SJCRH30 (cell line): ENCODE measurements around the gene STAT5A. TPM values are rescaled to one million over a fixed set of nuclear protein-coding genes. Genes with fewer than 3 reads are reported as not detected.
"Not testable (repeated sequence)": the region's sequence is repeated elsewhere in the genome, so short reads cannot be mapped to it uniquely, and the experiment has no call there.

Experiments used
- DNase-seq, 2 experiments: peaks; one replicate each; pipeline ENCODE4 v3.0.0-alpha.2; 2015 to 2020
- H3K27ac ChIP-seq: fragments of 250-450 bp; sonication (Bioruptor Pico); 2 replicates; pipeline ENCODE4 v1.5.1; 2020; ENCODE audit warnings: mild to moderate bottlenecking, moderate library complexity
- H3K27me3 ChIP-seq: fragments of 250-450 bp; sonication (Bioruptor Pico); 2 replicates; pipeline ENCODE4 v1.5.1; 2020; ENCODE audit warnings: mild to moderate bottlenecking, moderate library complexity
- H3K36me3 ChIP-seq: fragments of 250-450 bp; sonication (Bioruptor Pico); 2 replicates; pipeline ENCODE4 v1.5.1; 2020; ENCODE audit warnings: mild to moderate bottlenecking, moderate library complexity
- H3K4me1 ChIP-seq: fragments of 250-450 bp; sonication (Bioruptor Pico); 2 replicates; pipeline ENCODE4 v1.5.1; 2020; ENCODE audit warnings: mild to moderate bottlenecking, moderate library complexity
- H3K4me3 ChIP-seq: fragments of 250-450 bp; sonication (Bioruptor Pico); 2 replicates; pipeline ENCODE4 v1.5.1; 2020; ENCODE audit warnings: mild to moderate bottlenecking, moderate library complexity
- H3K9me3 ChIP-seq: fragments of 250-450 bp; sonication (Bioruptor Pico); replicated peaks from 2 replicates; pipeline ENCODE4 v1.5.1; 2020; ENCODE audit warnings: mild to moderate bottlenecking, moderate library complexity
- total RNA-seq: library from RNA; depleted of rRNA; stranded (reverse); fragments of >200 nt; shearing (Covaris generic); gene quantifications from 2 replicates; pipeline ENCODE4 v1.2.3, GENCODE V29; 2014

Gene STAT5A
- total RNA-seq, 1 experiment from 2014 or later, result 5.9 TPM

DNA sequence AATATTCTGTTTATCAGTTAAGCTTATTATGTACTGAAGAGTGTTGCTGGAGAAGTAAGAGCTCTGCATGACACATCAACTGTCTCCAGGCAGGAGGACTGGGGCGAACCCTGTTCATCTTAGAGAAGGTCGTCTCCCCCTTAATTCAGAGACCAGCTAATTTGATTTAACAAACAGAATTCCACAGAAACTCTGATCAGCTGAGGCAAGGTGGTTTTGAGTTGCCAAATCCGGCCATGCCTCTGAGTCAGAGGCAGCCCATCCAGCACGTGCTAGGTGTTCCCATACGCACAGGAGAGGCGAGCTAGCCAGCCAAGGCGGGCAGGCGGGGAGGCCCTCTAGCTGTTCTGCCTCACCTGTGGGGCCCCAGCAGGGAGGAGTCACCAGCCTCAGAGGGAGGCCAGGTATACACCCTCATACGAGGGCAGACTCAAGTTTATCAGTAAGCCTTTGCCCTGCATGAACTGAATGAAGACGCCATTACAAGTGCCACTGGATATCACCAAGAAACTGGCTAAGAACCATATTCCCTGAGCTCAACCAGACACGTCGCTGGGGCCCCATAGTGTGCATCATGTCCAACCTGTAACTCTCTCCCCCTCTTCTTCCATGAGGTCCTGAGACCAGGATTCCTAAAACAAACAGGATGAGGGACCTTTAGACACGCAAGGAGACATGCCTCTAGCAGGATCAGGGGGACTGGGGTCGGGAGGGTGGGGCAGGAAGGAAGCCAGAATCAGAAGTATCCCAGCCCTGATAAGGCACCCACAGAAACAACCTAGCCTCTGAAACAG is 25.7 kb downstream of the STAT5A start:
- Histone ChIP-seq H3K27ac (no peak overlapping the region), H3K36me3 (peaks cover 21% of the 10 kb centered on the region; the same call in 1 of the 2 replicates), H3K4me3 (no peak overlapping the region), H3K27me3 (no peaks in the 10 kb centered on the region), H3K9me3 (no peaks in the 10 kb centered on the region), H3K4me1 (peaks cover 12% of the 10 kb centered on the region)
- no peak for DNase-seq

DNA sequence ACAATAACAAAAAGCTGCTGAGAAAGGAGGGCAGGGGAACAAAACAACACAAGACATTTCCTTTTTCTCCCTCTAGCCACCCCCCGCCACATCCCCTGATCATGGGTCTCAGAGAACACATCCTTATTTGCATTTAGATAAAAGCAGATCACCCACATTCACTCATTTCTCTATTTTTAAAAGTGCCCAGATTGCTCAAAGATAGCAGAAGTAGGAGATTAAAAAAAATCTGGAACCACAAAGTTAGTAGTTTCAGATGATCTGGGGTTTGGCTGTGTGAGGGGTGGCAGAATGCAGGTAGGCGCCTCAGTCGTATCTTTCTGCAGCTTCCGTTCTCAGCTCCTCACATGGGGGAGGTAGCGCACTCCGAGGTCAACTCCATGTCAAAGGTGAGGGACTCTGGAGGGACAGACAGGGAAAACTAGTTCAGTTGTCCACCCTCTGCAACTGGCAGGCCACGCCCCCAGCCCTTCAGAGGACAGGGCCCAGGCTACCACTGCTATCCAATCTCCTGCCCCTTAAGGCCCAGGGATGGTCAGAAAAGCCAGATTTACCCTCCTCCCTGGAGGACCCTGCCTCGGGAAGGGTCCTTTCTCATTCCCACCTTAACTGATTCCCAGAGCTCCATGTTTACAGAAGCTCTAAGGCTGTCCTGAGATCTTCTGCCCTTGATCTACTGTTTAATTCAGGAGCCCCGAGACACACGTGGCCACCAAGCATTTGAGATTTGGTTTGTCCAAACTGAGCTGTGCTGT is 27.3 kb downstream of the STAT5A start:
- Histone ChIP-seq H3K4me3 (no peak overlapping the region), H3K9me3 (no peaks in the 10 kb centered on the region), H3K4me1 (peaks cover 12% of the 10 kb centered on the region), H3K36me3 (peaks cover 24% of the 10 kb centered on the region), H3K27me3 (no peaks in the 10 kb centered on the region), H3K27ac (no peak overlapping the region)
- no peak for DNase-seq

DNA sequence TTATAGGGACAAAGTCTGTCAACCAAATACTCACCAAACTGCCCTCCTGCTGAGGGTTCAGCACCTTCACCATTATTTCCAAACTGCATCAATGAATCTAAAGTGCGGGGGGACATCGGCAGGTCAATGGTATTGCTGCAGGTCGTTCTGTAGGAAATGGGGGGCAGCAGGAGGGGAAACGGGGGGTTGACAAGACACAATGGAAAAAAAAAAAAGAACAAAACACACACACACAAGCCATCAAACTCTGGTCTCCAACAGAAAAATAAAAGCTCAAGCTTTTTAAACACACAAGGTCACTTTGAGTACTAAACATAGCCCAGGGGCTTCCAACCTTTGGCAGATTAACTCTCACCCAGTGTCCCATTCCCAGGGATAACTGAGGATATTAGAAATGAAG is 28.5 kb downstream of the STAT5A start:
- Histone ChIP-seq H3K4me1 (peaks cover 3% of the 10 kb centered on the region), H3K27ac (no peak overlapping the region), H3K27me3 (no peaks in the 10 kb centered on the region), H3K36me3 (peaks cover 26% of the 10 kb centered on the region), H3K9me3 (no peaks in the 10 kb centered on the region), H3K4me3 (no peak overlapping the region)
- DNase-seq, result no peak

DNA sequence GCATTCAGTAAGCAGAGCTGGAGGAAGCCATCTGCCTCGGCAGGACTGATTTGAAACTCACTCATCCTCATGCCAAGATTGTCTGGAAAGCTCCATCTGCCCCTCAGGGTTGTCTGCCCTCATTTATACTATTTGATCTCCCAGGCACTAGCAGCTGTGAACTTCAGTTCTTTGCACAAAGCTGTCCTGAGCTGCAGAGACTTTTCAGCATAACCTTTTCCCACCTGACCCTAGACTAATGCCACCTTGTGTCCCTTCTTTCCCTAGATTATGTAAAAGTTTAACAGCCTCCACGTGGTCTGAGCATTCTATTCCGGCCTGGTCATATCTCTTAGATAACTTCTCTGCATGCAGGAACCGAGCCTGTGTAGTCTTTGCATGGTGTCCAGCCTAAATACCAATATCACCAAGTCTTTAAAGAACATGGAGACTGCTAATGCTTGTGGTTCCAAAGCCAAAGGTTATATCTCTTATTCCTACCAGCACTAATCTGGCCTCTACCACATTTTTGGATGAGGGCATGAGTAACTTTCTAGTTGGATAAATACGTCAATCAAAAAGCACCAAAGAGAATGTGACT is 29.1 kb downstream of the STAT5A start:
- no peak overlapping the region for H3K27ac ChIP-seq
- no peak for DNase-seq
- H3K9me3 ChIP-seq, result no peaks in the 10 kb centered on the region
- peaks cover 32% of the 10 kb centered on the region for H3K36me3 ChIP-seq
- no peak overlapping the region for H3K4me3 ChIP-seq
- H3K27me3 ChIP-seq, result no peaks in the 10 kb centered on the region
- H3K4me1 ChIP-seq, result no peaks in the 10 kb centered on the region

DNA sequence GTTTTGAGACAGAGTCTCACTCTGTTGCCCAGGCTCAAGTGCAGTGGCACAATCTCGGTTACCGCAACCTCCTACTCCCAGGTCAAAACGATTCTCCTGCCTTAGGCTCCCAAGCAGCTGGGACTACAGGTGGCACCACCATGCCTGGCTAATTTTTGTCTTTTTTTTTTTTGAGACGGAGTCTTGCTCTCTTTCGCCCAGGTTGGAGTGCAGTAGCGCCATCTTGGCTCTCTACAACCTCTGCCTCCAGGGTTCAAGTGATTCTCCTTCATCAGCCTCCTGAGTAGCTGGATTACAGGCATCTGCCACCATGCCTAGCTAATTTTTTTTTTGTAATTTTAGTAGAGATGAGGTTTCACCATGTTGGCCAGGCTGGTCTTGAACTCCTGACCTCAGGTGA is 29.7 kb downstream of the STAT5A start:
- H3K36me3 ChIP-seq, result peaks cover 35% of the 10 kb centered on the region
- H3K27me3 ChIP-seq, H3K4me1 ChIP-seq, DNase-seq, H3K9me3 ChIP-seq, H3K4me3 ChIP-seq, H3K27ac ChIP-seq: not testable (repeated sequence)

DNA sequence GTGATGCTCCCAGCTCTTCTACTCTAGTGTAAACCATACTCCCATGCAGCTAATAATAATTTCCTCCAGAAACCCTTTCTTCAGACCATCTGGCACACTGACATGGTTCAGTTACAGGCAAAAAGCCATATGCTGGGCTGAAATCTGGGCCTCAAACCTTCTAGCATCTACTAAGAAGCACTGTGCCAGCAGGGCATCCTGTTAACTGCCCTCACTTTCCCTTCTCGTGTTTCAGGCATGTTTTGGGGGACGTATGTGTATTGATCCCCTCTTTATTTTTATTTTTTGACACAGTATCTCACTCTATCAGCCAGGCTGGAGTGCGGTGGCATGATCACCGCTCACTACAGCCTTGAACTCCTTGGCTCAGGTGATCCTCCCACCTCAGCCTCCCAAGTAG is 33.3 kb downstream of the STAT5A start:
- Histone ChIP-seq H3K36me3 (peaks cover 33% of the 10 kb centered on the region), H3K4me1 (no peaks in the 10 kb centered on the region), H3K9me3 (no peaks in the 10 kb centered on the region), H3K4me3 (no peak overlapping the region), H3K27ac (no peak overlapping the region), H3K27me3 (no peaks in the 10 kb centered on the region)
- DNase-seq, result no peak

DNA sequence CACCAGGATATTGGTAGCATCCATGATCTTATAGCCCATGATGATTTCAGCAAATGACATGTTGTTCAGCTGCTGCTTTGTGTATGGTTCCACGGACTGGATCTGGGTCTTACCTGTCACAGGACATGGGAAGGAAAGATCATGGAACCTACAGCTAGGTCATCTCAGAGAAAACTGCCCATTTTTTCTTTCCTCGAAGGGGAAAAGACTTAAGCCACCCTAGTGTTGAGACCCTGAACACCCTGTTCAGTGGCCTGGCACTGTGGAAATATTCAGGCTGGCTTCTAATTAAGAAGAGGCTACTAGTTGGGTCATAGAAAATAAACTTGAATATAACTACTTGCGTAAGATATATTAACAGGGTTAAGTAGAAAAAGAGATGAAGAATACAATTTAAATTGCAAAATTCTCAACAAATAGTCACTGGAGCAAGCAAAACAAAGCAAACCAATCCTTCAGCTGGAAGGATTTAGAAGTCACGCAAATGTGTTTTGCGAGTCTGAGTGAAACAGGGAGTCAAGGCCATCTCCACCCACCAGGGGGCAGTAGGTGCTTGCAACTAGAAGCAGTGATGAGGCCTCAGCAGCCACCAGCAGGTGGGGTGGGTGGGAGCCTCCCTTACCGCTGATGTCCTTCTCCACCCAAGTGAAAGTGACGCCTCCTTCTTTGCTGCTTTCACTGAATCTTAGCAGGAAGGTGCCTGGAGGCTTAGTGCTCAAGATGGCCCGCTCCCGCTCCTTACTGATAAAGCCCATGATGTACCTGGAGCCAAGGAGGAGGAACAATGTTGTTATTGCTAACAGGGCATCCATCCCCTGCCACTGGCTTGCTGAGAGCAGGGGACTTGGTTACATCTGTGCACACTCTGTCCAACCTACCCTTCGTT is 34.3 kb downstream of the STAT5A start:
- Histone ChIP-seq H3K27me3 (no peaks in the 10 kb centered on the region), H3K36me3 (peaks cover 39% of the 10 kb centered on the region), H3K9me3 (no peaks in the 10 kb centered on the region), H3K27ac (no peak overlapping the region), H3K4me3 (no peak overlapping the region), H3K4me1 (no peaks in the 10 kb centered on the region)
- peak; percentile 94 to 95 for DNase-seq

DNA sequence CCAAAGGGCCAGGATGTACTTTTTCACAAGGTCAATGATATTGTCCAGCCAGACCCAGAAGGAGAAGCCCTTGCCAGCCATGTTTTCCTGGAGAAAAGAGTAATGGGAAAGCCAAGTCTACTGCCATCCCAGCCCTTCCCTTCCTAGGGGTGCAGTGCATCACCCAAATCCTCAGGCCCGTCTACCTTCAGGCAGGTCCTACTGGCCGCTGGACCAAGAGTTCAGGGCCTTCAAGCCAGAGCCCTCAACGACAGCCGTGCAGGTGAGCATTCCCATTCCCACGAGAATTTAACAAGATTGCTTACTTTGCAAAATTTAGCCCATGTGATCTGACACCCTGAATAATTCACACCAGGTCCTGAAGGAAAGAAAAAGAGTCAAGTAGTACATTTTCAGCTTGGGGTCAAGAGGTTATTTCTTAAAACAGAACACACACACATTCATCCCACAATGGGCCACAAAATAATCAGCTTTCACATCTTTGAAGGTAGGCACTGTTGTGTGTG is 35.0 kb downstream of the STAT5A start:
- H3K9me3 ChIP-seq, result no peaks in the 10 kb centered on the region
- H3K27ac ChIP-seq, result no peak overlapping the region
- H3K4me1 ChIP-seq, result peaks cover 4% of the 10 kb centered on the region
- no peak for DNase-seq
- H3K36me3 ChIP-seq, result peaks cover 39% of the 10 kb centered on the region
- no peaks in the 10 kb centered on the region for H3K27me3 ChIP-seq
- no peak overlapping the region for H3K4me3 ChIP-seq

DNA sequence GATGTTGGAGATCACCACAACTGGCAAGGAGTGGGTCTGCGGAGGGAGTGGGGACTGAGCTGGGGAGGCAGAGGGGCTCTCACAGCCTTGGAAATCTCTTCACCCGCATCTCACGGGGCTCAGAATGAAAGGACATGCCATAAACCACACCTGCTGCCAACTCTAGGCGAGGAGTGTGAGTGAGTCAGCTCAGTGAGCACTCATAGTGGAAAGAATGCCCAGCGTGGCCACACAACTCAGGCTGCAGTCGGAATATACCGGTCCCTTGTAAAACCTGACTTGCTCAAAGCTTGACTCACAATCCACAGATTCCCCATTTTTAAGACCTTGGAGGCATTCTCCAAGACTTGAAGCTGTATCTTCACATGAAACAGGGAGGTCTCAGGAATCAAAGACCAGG is 36.7 kb downstream of the STAT5A start:
- Histone ChIP-seq H3K36me3 (peaks cover 31% of the 10 kb centered on the region), H3K9me3 (no peaks in the 10 kb centered on the region), H3K4me1 (peaks cover 20% of the 10 kb centered on the region), H3K27me3 (no peaks in the 10 kb centered on the region), H3K4me3 (no peak overlapping the region), H3K27ac (no peak overlapping the region)
- DNase-seq, result no peak

DNA sequence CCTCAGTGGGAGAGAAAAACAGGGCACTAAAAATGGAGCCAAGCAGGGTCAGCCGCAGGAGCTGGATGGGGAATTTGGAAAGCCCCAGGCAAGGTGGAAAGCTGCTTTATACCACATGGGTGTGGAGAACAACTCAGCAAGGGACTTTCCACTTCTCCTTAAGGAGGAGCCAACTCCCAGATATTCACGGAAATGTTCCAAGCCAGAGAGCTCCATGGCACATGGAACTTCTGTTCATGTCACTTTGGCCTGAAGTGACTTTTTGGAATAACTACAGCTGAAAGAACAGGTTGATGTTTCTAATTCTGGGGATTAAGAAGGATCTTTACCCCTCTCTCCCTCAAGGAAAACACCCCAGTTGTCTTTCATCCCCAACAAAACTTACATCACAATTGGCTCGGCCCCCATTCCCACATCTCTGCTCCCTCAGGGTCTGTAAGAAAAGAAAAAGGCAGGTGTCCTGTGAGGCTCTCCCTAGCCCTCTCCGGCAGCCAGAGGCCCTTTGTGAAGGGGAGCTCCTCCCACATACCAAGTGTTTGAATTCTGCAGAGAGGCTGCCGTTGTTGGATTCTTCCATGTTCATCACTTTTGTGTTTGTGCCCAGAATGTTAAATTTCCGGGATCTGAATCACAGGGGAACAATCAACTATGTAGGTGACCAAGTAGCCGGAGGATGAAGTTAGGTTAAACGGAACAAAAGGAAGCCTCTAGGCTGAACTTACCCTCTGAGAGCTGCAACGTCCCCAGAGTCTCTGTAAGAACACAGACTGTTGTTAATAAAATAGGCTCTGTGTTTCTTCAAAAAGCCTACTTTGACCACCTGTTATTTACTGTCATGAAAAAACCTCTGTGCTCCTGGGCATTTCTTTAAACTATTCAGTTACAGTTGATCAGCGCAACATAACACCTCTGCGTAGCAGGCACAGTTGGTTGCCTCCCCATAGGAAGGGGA is 41.0 kb downstream of the STAT5A start:
- Histone ChIP-seq H3K4me1 (peaks cover 35% of the 10 kb centered on the region), H3K36me3 (peaks cover 38% of the 10 kb centered on the region), H3K9me3 (no peaks in the 10 kb centered on the region), H3K27ac (peak overlapping the region; percentile 87), H3K4me3 (no peak overlapping the region), H3K27me3 (no peaks in the 10 kb centered on the region)
- peak; percentile 89 to 97 for DNase-seq

DNA sequence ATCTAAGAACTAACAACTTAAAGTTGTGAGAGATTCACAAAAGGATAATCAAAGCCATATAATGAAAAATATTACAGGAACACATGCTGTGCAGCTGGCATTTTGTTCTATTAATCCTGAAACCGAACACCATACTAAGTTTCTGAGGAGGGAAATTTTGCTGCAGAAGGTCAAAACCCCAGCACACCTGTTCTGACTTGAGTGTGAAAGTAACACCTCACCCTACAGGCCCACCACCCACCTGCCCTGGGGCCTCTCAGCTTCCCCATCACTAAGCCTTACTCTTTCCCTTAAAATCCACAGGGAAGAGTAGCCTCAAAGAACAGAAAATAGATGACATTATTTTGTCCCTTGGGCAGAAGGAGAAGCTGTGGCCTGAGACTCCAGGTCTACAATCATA is 44.8 kb downstream of the STAT5A start:
- no peaks in the 10 kb centered on the region for H3K9me3 ChIP-seq

DNA sequence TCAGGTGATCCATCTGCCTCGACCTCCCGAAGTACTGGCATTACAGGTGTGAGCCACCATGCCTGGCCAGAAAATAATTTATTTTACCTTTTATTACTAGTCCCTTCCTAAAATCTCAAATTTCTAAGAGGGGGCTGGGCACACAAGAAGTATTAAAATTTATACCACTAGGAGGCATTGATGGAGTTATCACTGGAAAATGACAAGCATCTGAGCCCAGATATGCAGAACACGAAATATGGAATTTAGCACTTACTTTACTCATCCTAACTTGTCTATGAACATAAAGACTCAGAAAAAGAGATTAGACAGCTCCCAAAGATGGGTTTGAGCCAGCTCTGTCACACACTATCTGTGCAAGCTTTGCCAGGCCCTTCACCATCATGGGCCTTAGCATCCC is 46.4 kb downstream of the STAT5A start:
- H3K27me3 ChIP-seq, result no peaks in the 10 kb centered on the region
- H3K4me1 ChIP-seq, result peaks cover 19% of the 10 kb centered on the region
- no peaks in the 10 kb centered on the region for H3K9me3 ChIP-seq
- peaks cover 67% of the 10 kb centered on the region for H3K36me3 ChIP-seq
- no peak overlapping the region for H3K27ac ChIP-seq
- H3K4me3 ChIP-seq, result no peak overlapping the region
- no peak for DNase-seq

More for the DNA sequence above, 44.8 kb downstream of the STAT5A start:
- Histone ChIP-seq H3K27ac (no peak overlapping the region), H3K4me1 (peaks cover 34% of the 10 kb centered on the region), H3K36me3 (peaks cover 57% of the 10 kb centered on the region), H3K4me3 (no peak overlapping the region), H3K27me3 (no peaks in the 10 kb centered on the region)
- DNase-seq, result peak; percentile 35 to 57

DNA sequence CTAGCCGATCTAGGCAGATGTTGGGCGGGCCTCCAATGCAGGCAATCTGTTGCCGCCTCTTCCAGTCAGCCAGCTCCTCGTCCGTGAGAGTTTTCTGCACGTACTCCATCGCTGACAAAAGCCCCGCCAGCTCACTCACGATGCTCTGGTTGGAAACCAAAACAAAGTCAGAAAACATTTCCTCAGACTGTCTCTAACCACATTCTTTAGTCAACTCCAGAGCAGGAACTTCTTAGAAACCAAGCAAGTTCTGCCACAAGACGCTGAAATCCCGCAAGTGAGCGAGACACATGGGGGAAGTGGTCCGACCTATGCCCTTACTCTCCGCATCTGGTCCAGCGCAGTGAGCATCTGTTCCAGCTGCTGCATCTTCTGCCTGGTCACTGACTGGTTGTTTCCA is 49.1 kb downstream of the STAT5A start:
- Histone ChIP-seq H3K36me3 (peaks cover 57% of the 10 kb centered on the region), H3K4me3 (no peak overlapping the region), H3K9me3 (no peaks in the 10 kb centered on the region), H3K4me1 (peaks cover 26% of the 10 kb centered on the region), H3K27ac (no peak overlapping the region), H3K27me3 (no peaks in the 10 kb centered on the region)
- DNase-seq, result no peak
